ENCODE measurements around the gene NSMCE3.
A peak's percentile ranks its signal among the peaks of the same experiment; 100 is the strongest.

The NSMCE3 gene

GRCh38 chr15:29269485-29270168 is at the start of gene NSMCE3:
Gene NSMCE3, minus strand, starts transcription at chr15:29269822. Its CDS starts 117 bp downstream, at chr15:29269705.
- peak; percentile 92 for DNase-seq

GRCh38 chr15:29316422-29316821 is 46.8 kb upstream of the NSMCE3 start:
- no peak for DNase-seq

GRCh38 chr15:29312387-29312786 is 42.8 kb upstream of the NSMCE3 start:
- no peak for DNase-seq

- DNase-seq = no peak
These were observed 42.1 kb upstream of the NSMCE3 start for GRCh38 chr15:29311696-29312095.

- DNase-seq = no peak
These were observed 39.5 kb upstream of the NSMCE3 start for GRCh38 chr15:29309139-29309538.

GRCh38 chr15:29308299-29308698 is 38.7 kb upstream of the NSMCE3 start:
- no peak for DNase-seq

- no peak for DNase-seq
These were observed 35.9 kb upstream of the NSMCE3 start for GRCh38 chr15:29305556-29305955.

- no peak for DNase-seq
These were observed 33.2 kb upstream of the NSMCE3 start for GRCh38 chr15:29302871-29303270.

GRCh38 chr15:29299784-29300183 is 30.2 kb upstream of the NSMCE3 start:
- no peak for DNase-seq

GRCh38 chr15:29299331-29299730 is 29.7 kb upstream of the NSMCE3 start:
- DNase-seq = no peak

GRCh38 chr15:29294732-29295325 is 25.2 kb upstream of the NSMCE3 start:
- no peak for DNase-seq

GRCh38 chr15:29291067-29291845 is 21.6 kb upstream of the NSMCE3 start:
- no peak for DNase-seq

GRCh38 chr15:29289173-29289572 is 19.6 kb upstream of the NSMCE3 start:
- DNase-seq = no peak

- DNase-seq = no peak
These were observed 15.8 kb upstream of the NSMCE3 start for GRCh38 chr15:29285386-29285785.

GRCh38 chr15:29283381-29283780 is 13.8 kb upstream of the NSMCE3 start:
- DNase-seq = no peak

- DNase-seq = no peak
These were observed 10.9 kb upstream of the NSMCE3 start for GRCh38 chr15:29280514-29280913.

- DNase-seq = no peak
These were observed 8.9 kb upstream of the NSMCE3 start for GRCh38 chr15:29278436-29279105.

- no peak for DNase-seq
These were observed 6.7 kb upstream of the NSMCE3 start for GRCh38 chr15:29276366-29276765.

- DNase-seq = no peak
These were observed 6.2 kb upstream of the NSMCE3 start for GRCh38 chr15:29275855-29276254.

GRCh38 chr15:29274946-29275345 is 5.3 kb upstream of the NSMCE3 start:
- no peak for DNase-seq

- DNase-seq = no peak
These were observed 2.6 kb upstream of the NSMCE3 start for GRCh38 chr15:29272219-29272618.

GRCh38 chr15:29270976-29271375 is 1.4 kb upstream of the NSMCE3 start:
- DNase-seq = no peak

- DNase-seq = no peak
These were observed 740 bp upstream of the NSMCE3 start for GRCh38 chr15:29270169-29270955.
